Esophagus squamous epithelium (tissue), 4 donors: ENCODE results near the gene CCDC81.

Experiments
- POLR2A ChIP-seq, 4 donors: fragments of 450-650 bp; IDR thresholded peaks; one replicate each; pipeline ENCODE4 v1.6.1; 2017; ENCODE audit warnings: antibody characterized with exemption in 4 of 4, mild to moderate bottlenecking in 4 of 4, moderate library complexity in 3 of 4
- TF ChIP-seq, protein P1 (sequence below), 6 experiments: fragments of 450-650 bp in 4 of 6; fragments of 200-600 bp in 2 of 6; sonication (generic) in 2 of 6; IDR thresholded peaks; one replicate each; pipeline ENCODE4 v1.5.1; 2016 to 2019; ENCODE audit warnings: antibody characterized with exemption in 6 of 6, mild to moderate bottlenecking in 4 of 6, moderate library complexity in 4 of 6

DNA sequence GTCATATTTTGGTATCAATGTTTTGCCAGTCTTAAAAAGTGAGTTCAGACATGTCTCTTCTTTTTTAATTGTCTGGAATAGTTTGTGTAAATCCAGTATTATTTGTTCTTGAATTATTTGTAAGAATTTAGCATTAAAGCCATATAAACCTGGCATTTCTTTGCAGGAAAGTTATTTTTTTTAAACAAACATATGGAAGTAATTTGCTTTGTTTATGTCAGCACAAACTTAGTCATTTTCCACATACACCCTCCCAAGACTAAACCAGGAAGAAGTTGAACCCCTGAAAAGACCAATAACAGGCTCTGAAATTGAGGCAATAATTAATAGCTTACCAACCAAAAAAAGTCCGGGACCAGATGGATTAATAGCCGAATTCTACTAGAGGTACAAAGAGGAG lies 9.1 kb upstream of the CCDC81 start:
- TF ChIP-seq, protein P1, sequence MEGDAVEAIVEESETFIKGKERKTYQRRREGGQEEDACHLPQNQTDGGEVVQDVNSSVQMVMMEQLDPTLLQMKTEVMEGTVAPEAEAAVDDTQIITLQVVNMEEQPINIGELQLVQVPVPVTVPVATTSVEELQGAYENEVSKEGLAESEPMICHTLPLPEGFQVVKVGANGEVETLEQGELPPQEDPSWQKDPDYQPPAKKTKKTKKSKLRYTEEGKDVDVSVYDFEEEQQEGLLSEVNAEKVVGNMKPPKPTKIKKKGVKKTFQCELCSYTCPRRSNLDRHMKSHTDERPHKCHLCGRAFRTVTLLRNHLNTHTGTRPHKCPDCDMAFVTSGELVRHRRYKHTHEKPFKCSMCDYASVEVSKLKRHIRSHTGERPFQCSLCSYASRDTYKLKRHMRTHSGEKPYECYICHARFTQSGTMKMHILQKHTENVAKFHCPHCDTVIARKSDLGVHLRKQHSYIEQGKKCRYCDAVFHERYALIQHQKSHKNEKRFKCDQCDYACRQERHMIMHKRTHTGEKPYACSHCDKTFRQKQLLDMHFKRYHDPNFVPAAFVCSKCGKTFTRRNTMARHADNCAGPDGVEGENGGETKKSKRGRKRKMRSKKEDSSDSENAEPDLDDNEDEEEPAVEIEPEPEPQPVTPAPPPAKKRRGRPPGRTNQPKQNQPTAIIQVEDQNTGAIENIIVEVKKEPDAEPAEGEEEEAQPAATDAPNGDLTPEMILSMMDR (IDR thresholded peaks at IDR 0.05): no peak
- no peak for TF ChIP-seq POLR2A (IDR thresholded peaks at IDR 0.05)
